Mesenteric fat pad (tissue), 1 donor: ENCODE measurements around the gene CFAP77. TPM values are rescaled to one million over a fixed set of nuclear protein-coding genes. Genes with fewer than 3 reads are reported as not detected.

ENCODE experiments used
- DNase-seq: peaks from one replicate; pipeline ENCODE4 v3.0.0-alpha.2; 2020; ENCODE audit warnings: low spot score
- total RNA-seq: library from RNA; stranded (reverse); fragmentation: NEBNext Ultra II Directional; extraction: Animal tissue kit (Norgen Biotek cat#: 25700); gene quantifications from one replicate; pipeline ENCODE4 v1.2.1, GENCODE V29; 2021
- donor health status: DM: yes; HTN: yes; CAD: no.

Gene CFAP77
- total RNA-seq, 1 donor from 2014 or later: not detected

DNA sequence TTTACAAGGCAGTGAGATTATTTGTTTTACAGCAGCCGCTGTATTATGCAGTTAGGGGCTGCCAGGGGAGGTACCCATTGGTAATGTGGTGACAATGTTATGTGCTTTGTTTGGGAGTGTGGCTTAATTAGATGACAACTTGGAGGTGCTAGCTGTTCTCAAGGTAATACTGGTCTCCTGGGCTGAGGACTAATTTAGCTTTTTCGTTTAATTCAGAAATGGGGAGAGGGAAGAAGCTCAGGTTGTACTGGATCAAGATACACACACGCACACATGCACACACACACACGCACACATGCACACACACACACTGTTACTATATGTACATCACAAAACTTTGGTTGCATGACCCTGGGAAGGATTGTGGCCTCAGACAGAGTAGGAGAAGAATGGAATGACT is 37.9 kb downstream of the CFAP77 start:
- no peak for DNase-seq

DNA sequence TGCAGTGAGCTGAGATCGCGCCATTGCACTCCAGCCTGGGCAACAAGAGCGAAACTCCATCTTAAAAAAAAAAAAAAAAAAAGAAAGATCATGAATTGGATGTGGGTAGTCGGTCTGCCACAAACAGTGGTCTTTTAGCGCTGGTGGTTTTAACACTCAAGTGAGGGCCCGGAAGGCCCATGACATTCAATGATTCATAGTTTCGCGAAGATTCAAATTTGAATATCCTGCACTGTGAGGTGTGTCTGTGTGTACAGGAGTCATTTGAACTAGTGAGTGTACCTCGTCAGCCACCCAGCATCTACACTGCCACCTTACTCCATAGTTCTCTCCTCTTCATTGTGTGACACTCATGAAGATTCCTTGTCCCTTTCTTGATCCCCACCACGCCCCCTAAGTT is 41.3 kb downstream of the CFAP77 start:
- DNase-seq: no peak

DNA sequence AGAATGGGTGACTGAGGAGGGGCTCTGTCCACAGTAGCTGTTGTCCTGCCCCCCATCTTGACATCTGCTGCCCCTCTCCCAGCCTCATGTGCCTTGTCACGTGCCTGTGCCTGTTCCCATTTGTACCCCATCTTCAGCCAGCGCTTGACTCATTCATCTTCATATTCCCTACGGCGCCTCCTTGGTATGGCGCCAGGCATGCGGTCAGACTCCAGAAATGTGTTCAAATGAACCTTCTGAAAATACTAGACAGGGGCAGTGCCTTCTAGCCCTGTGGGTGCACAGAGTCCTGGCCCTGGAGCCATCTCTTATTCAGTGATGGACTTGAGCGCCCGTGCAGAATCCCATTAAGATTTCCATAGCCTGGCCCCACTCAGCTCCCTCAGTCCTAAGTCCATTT is 46.2 kb downstream of the CFAP77 start:
- DNase-seq: no peak

DNA sequence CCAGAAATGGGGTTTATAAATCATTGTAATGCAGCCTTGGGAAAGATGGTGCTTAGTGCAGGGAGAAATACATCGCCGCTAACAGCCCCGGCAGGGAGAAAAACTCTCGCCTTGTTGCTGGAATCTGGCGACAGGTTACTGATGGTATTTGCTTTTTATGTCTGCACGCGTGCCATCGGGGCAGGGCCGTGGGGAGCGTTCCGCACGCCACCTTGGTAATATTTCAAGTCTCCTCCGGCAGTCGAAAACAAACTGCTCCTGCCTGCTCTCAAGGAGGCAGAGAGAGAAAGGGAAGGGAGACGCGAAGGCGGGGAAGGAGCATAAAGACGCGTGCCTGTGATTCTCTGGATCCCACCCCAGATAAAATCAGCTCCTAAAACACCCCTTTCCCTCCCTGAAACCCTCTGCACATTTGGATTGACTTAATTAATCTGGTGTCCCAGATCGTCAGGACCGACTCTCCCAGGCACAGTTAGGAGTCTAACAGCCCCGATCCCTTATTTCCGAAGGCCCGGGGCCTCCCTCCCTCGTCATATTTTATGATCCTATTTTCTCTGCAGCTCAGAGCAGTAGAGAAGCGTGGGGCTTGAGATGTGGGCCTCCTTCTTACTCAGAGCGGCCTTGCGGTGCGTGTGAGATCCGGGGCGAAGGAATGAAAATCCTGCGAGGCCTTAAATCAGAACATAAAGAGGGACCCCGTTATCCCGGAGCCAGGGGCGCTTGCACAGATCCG is 47.7 kb downstream of the CFAP77 start:
- no peak for DNase-seq

DNA sequence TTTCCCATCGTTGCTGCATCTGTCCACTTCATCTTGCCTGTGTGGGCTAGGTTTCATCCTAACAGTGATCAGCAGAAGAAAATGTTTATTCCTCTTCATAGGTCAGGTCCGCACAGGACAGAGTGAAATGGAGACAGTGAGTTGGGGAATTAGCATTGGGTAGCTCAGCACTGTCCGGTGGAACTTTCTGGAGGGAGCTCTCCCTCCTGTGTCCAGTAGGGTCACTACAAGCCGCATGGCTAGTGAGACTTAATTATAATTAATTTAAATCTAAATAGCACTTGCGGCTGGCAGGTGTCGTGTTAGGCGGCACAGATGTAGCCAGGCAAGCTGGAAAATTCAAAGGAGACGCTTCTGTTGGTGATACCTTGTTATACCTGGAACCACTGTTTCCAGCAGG is 48.4 kb downstream of the CFAP77 start:
- DNase-seq: no peak

DNA sequence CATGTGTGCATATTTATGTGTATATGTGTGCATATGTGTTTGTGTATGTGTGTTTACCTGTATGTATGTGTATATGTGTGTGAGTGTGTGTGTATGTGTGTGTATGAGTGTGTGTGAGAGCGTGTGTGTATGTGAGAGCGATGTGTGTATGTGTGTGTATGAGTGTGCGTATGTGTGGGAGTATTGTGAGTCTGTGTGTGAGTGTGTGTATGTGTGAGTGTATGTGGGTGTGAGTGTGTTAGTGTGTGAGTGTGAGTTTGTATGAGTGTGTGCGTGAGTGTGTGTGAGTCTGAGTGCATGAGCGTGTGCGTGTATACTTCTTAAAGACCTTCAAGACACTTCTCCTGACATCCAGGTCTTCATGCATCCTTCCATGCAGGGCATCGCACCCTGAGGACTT is 49.6 kb downstream of the CFAP77 start:
- DNase-seq: no peak

DNA sequence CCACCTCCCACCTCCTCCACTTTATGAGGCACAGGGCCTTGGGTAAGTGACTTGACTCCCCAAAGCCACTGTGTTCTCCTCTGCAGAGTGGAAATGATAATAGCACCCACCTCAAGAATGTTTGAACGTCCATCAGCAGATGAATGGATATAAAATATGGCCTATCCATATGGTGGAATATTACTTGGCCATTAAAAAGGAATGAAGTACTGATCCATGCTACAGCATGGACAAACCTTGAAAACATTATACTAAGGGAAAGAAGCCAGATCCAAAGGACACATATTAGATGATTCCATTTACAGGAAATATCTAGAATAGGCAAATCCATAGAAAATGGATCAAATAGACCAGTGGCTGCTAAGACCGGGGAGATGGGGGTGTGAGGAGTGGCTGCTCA is 50.2 kb downstream of the CFAP77 start:
- DNase-seq: no peak

DNA sequence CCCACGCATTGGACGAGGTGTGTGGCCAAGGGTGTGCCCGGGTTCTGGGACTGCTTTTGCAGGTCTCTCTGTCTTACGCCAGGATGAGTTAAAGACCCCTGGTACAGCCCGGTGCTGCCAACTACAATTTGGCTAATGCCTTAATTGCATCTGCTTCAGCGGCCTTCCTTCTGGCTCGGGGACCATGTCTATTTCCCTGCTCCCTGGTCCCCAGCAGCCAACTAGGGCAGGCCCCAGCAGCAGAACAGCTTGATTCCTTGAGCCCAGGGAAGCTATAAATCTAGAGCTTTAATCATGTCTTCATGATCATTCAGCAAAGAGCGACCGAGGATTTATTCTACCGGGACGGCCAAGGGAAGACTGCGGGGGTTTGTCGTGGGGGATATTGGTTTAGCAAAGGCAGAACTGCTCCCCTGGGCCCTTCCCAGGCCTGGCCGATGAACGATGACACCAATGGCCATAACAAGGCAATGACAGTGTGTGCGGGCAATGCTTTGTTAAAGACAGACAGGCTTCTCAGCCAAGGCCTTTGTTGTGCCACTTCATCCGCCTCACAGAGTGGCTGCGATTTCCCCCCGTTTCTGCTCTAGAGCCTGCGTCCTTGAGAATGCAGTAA is 51.4 kb downstream of the CFAP77 start:
- no peak for DNase-seq

DNA sequence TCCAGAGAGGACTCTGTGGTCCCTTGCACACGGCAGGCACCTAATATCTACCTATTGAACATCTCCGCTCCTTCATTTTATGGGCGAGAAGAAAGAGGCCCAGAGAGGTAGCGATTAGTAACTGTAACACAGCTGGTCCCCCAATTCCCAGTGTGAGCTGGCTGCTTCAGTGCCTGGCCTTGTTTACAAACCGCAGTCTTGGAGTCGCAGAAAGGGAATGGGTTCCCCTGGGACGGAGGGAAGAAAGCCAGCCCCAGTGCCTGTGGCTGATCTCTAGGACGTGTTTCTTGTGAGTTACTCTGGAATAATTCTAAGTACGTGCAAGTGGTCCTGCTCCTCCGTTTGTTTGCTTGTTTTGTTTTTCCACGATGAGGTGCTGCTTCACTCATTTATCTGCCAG is 52.0 kb downstream of the CFAP77 start:
- no peak for DNase-seq

DNA sequence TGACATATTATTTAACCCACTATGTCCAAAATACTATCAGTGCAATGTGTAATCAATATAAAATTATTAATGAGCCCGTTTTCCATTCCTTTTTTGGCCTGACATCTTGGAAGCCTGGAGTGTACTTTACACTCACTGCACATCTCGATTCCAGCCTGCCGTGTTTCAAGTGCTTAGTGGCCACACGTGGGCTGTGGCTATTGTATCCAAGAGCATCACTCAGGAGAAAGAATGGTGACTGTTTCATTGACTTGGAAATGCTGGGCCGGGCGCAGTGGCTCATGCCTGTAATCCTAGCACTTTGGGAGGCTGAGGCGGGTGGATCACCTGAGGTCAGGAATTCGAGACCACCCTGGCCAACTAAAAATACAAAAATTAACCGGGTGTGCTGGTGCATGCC is 54.5 kb downstream of the CFAP77 start:
- DNase-seq: no peak

DNA sequence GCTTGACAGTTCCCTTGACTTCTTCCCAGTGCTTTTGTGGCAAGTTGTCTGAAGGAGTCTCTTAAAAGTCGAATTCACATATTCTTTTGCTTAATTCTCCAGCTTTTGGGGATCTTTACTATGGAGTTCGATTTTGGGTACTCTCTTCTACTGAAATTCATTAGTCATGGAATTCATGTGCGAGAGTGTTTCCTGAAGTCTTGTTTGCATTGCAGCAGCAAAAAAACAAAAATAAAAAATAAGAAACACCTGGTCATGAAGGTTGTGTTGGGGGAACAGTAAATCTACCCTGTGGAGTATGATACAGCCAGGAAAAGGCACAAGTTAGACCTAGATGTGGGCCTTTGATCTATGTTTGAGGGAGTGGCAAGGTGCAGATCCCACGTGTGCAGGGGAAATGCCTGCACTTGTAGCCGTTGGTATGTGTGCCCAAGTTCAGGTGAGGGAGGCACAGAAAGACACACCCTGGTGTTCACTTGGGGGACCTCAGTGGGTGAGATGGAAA is 55.2 kb downstream of the CFAP77 start:
- DNase-seq: no peak

DNA sequence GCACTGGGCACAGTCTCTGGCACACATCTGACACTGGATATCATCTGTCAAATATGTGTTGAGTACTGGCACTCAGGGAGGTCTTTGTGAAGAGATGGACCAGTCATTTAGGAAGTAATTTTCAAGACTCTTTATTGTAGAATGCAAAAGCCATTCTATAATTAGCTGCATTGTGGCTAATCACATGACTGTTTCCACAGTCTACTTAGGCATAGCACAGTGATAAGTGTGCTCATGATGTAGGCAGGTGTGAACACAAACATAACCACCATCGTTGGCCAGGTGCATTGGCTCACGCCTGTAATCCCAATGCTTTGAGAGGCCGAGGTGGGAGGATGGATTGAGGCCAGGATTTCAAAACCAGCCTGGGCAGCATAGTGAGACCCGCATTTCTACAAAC is 62.2 kb downstream of the CFAP77 start:
- DNase-seq: no peak

DNA sequence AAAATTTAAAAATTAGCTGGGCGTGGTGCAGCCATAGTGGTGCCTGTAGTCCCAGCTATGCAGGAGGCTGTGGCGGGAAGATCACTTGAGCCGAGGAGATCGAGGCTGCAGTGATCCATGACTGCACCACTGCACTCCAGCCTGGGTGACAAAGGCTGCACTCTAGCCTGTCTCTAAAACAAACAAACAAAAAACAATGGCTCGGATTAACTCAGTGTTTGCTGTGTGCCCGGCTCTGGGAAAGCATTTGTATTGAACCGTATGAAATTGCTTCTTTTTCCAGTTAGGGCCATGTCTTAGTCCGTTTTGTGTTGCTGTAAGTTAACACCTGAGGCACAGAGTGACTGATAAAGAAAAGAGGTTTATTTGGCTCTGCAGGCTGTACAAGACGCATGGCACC is 62.6 kb downstream of the CFAP77 start:
- no peak for DNase-seq

DNA sequence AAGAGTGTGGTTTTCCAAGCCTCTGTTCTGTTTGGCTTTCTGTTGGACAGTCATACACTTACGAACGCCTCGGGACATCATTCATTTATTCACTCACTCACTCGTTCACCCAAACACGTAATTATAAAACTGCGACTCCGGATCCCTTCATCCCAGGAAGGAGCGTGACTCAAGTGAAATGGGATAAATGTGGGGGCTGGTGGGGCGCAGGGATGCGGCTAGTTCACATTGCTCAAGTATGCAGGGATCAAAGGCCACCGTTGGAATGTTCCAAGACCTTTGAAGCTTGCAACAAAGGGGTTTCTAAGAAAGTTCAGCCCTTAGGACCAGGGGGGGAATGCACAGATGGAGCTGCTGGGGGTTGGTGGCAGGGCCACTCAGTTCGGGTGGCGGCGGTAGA is 64.2 kb downstream of the CFAP77 start:
- DNase-seq: no peak

DNA sequence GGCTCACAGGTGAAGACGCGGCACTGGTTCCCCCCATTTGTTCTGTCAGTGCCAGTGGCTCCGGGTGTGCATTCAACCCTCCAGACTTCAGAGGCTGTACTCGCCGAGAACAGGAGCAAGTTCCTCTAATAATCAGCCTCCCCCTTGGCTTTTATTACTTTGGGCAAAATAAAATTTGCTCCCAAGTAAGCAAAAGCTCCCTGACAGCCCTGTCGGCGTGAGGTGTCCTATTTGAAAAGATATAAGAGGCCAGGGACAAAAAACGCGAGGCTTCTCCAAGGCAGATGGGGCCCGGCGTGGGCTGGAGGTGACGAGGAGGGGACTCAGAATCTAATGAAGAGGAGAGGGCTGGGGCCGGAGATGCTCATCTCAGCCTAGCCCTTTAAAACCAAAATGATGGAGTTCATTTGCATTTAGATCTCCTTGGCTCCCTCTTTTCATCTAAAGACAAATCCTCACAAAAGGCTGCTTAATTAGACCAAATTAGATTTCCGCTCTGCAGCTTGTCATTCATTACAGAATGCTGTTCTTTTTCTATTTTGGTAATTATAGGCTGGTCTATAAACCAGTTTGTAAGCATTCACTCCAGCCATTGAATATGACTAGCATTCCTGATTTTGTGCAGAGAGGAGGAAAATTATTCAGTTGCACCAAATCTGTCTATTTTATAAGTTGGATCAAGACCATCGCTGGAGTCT is 68.5 kb downstream of the CFAP77 start:
- DNase-seq: no peak

DNA sequence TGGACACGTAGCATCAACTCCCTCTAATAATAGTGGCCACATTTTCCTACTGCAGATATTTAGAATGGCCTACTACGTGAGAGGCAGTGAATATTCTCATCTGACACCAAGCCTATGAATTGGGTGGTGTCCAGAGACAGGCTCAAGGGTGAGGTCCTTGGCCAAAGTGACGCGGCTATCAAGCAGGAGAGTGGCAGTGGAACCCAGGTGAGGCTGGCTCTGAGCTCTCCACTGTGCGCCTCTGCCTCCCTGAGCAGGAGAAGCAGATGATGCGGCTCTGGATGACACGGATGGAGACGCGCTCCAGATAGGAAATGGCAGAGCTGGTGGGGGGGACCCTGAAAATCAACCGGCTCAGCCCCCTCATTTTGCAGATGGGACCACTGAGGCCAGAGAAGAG is 69.7 kb downstream of the CFAP77 start:
- DNase-seq: no peak

DNA sequence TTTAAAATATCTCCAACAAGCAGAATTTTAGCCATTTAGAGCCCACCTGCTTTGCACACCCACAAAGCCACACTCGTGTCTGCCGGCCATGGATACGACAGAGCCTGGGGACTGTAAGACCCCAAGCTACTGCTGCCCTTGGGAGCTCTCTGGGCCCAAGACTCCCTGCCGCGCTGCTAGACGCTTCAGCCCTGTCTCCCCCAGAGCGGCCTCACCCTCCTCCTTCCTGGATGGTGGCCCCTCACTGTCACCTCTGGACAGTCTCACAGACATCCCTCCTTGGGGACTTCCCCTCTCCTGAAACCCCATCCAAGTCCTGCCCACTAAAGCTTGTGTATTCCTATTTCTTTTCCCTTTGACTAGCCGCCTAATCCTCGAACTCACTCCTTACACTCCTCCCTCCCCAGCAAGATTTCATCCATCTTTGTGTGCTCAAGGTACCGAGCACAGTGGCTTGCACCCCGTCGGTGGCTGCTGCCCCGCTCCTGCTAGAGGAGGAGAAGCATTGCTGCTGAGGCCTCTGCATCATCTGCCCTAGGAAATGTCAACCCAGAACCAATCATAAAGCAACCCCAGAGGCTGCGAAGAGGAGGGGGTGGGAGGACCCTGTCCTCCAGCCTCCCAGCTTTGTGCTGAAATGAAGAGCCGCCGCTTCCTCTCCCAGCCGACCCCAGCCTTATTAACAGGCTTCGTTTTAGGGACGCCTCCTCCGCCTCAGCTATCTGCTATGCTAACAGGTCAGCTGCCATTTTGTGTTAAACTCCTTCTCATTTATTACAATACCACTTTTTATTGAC is 71.2 kb downstream of the CFAP77 start:
- no peak for DNase-seq

DNA sequence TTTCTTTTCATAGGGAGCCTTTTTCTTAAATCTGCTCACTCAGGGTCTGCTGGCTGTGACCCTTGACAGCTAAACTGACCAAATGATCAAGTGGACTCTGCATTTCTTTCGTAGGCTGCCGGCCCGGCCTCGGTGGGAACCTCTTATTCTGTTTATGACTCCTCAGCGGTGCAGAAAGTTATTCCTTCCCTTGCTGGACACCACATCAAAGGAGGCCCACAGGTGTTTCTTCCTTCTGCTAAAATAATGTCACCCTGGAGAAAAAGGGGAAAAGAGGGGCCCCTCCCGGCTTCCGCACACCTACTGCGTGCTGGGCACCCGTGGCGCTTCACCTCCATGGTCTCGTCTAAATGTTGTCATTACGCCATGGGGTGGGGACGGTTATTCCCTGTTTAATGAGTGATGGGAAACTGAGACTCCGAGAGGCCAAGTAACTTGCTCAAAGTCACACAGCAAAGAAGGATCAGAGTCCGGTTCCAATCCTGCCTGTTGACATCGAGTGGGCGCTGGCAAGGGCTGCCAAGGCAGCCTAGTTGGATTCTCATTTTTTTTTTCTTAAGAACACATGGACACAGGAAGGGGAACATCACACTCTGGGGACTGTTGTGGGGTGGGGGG is 72.3 kb downstream of the CFAP77 start:
- no peak for DNase-seq

DNA sequence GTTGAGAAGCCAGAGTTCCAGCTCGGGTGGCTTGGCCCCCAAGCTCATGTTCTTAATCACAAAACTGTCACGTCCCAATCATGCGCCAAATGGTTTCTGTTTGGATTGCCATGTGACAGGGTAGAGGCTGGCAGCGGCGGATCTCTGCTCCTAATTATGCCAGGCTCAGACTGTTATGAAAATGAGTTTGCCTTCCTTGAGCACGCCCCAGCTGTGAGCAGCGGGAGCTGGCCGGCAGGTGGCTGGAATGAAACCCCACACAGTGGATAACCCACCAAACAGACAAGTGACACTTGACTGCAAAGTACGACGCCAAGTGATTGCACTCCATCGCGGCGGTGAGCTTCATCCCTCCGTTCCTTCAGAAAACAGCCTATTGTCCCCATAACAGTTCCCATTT is 75.4 kb downstream of the CFAP77 start:
- no peak for DNase-seq

DNA sequence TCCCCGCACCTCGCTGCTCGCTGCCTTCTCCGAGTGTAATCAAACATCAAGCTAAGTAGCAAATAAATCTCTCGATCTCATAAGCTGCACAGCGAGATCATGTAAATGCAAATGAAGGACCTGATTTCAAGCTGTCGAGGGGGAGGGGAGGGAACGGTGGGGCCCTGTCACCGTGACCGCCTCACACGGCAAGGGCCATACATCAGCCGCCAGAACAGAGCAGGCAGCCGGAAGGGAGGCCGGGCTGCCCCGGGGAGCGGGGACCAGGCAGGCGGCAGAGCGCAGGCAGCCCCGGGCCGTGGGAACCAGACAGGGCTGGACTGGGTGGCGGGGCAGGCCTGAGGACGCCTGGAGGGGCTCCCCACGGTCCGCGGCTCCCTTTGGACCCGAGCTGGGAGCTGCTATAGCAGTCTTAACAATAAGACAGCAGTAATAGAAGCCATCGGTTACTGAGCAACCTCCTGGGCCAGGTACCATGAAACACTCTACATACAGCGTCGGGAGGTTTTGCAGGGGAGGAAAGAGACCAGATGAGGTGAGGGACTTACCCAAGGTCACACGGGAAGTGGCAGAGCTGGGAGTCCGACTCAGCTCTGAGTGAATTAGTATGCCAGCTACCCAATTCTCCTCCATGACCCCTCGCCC is 76.8 kb downstream of the CFAP77 start:
- DNase-seq: no peak

DNA sequence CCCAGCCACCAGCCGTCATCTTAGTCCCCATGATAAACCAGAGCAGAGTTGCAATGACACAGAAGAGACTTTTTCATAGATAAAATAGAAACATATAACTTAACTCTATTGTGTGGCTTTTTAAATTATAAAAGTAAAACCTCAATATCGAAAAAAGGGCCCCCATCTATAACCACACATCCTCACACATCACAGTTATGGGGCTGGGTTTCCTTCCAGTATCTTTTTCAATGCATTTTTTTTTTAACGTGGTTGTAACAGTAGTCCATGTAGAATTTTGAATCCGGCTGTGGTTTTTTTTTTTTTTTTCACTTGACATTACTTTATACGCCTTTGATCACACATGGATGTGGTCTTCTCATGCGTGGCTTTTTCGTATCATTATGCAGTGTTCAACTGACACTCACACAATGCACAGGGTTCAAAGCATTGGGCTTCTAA is 77.4 kb downstream of the CFAP77 start:
- DNase-seq: no peak
